ENCODE data around the gene TUBB4A.

TUBB4A gene

DNA sequence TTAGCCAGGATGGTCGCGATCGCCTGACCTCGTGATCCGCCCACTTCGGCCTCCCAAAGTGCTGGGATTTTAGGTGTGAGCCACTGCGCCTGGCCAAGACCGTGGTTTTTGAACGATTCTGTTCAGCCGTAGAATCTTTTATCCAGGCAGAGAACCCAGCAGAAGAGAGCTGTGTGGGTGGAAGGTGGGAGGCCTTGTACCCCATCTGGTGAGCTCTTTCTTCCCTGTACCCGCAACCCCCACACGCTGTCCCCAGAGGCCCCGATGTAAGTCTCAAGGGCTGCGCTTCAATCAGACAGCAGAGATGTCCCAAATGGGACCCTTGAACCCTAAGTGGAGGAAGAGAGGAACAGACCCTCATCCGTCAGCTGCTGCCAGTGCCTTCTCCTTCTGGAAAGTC lies 46.2 kb downstream of the TUBB4A start:
- no peaks in the 10 kb centered on the region for H3K27me3 Mint-ChIP-seq
- peaks cover 18% of the 10 kb centered on the region for H3K36me3 Mint-ChIP-seq (ENCODE audit: low read depth)
- H3K4me3 Mint-ChIP-seq: no peak overlapping the region
- H3K27ac Mint-ChIP-seq: no peak overlapping the region
- peaks cover 18% of the 10 kb centered on the region for H3K4me1 Mint-ChIP-seq
- peaks cover 12% of the 10 kb centered on the region for H3K9me3 Mint-ChIP-seq
- DNase-seq (no peak), ATAC-seq (no peak)

DNA sequence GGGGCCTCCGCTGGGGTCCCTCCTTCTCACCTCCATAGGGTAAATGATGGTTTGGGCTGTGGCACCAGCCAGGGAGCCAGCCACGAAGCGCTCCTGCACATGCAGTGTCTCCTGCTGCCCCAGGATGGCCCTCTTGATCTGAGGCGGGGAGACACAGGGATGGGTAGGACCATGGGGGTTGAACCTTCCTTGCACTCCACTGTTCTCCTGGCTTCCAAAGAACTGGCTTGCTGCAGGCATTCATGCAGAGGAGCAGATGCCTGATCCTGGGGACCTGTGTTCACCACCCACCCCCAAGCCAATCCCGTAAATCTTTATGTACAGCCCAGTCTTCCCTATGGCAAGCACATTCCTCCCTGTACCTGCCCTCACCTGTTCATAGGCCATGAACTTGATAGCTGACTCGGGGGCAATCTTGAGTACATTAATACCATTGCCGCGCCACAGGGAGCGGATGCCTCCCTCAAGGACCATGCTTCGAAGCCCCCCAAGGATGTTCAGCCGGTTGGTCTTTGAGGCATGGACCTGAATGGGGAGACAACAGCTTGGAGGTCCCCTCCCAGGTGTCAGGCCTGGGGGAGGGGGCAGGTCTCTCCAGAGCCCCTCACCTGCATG lies 48.1 kb downstream of the TUBB4A start:
- Mint-ChIP-seq H3K9me3 (peaks cover 12% of the 10 kb centered on the region), H3K36me3 (ENCODE audit: low read depth) (peaks cover 18% of the 10 kb centered on the region), H3K27me3 (no peaks in the 10 kb centered on the region), H3K4me1 (peaks cover 11% of the 10 kb centered on the region), H3K4me3 (no peak overlapping the region), H3K27ac (no peak overlapping the region)
- ATAC-seq (no peak), DNase-seq (no peak)

DNA sequence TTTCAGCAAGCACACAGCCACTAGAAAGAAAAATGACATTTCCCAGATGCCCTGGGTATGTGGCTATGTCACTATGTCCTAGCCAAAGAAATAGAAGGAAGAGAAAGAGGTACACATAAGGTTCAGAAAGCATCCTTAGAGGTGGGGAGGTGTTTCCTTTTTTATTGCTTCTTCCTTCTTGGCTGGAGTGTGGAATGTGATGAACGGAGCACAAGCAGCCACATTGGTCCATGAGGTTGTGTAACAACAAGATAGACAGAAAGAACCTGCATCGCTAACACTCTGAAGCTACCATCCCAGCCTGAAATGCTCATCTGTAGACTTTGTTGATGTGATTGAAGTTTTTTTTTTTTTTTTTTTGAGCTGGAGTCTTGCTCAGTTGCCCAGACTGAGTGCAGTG lies 49.2 kb downstream of the TUBB4A start:
- DNase-seq: no peak
- H3K36me3 Mint-ChIP-seq (ENCODE audit: low read depth): peaks cover 18% of the 10 kb centered on the region
- no peak for ATAC-seq
- H3K4me1 Mint-ChIP-seq: no peaks in the 10 kb centered on the region
- H3K27me3 Mint-ChIP-seq: no peaks in the 10 kb centered on the region
- H3K9me3 Mint-ChIP-seq: peaks cover 12% of the 10 kb centered on the region
- H3K4me3 Mint-ChIP-seq: no peak overlapping the region
- no peak overlapping the region for H3K27ac Mint-ChIP-seq

DNA sequence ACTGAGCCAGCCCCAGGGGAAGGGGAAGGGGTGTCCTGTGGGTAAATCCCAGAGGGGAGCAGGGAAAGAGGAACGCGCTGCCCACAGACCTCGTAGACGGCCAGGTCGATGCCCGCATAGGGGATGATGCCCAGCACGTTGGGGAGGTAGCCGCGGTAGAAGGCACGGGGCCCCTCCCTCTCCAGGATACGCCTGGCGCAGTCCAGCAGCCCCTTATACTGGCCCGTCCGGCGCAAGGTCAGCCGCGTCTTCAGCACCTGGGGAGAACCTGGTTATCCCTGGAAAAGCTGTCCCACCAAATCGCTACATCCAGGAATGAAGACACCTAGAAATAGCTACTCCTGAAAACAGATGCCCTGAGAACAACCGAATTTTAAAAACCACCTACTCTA lies 49.9 kb downstream of the TUBB4A start:
- DNase-seq (no peak), ATAC-seq (no peak)
- Mint-ChIP-seq H3K27ac (no peak overlapping the region), H3K27me3 (no peaks in the 10 kb centered on the region), H3K36me3 (ENCODE audit: low read depth) (peaks cover 18% of the 10 kb centered on the region), H3K4me3 (no peak overlapping the region), H3K9me3 (peaks cover 12% of the 10 kb centered on the region), H3K4me1 (no peaks in the 10 kb centered on the region)

DNA sequence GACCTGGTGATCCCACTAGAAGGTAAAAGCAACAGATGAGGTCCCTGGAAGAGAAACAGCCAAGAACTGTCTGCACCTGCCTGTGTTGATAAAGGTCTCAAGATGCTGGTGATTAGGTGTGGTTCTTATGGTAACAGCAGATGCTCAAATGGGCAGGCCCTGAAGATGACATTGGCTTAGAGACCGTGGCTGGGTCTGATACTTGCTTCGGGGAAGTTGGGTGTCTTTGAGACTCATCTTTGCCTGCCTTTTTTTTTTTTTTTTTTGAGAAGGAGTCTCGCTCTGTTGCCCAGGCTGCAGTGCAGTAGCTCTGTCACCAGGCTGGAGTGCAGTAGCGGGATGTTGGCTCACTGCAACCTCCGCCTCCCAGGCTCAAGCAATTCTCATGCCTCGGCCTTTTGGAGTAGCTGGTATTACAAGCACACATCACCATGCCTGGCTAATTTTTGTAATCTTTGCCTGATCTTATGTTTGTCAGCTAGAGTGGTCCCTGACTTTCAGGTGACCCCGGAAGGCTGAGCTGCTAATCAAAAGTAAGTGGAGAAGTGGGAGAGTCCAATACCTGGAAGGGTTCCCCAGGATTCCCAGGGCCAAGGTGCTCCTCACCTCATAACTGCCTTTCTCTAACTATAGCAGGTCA lies 50.4 kb downstream of the TUBB4A start:
- no peaks in the 10 kb centered on the region for H3K4me1 Mint-ChIP-seq
- H3K27ac Mint-ChIP-seq: no peak overlapping the region
- no peaks in the 10 kb centered on the region for H3K27me3 Mint-ChIP-seq
- DNase-seq (no peak), ATAC-seq (no peak)
- H3K9me3 Mint-ChIP-seq: peaks cover 12% of the 10 kb centered on the region
- H3K36me3 Mint-ChIP-seq (ENCODE audit: low read depth): peaks cover 18% of the 10 kb centered on the region
- no peak overlapping the region for H3K4me3 Mint-ChIP-seq

DNA sequence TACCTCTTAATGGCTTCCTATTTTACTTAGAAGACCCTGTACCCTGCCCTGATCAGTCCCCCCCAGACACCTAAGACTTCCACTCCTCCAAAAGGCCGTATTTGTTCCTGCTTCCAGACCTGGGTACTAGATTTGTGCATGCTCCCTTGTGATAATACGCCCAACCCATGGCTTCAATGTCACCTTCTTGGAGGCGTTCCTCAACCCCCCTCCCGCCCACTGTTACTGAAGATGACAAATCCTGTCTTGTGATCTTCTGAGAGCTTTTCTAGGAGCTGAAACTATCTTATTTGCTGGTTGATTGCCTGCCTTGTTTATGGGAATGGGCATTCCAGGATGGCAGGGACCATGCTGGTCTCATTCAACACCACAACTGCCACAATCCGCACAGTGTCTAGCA lies 51.9 kb downstream of the TUBB4A start:
- DNase-seq (no peak), ATAC-seq (no peak)
- Mint-ChIP-seq H3K27me3 (no peaks in the 10 kb centered on the region), H3K4me3 (no peak overlapping the region), H3K36me3 (ENCODE audit: low read depth) (peaks cover 15% of the 10 kb centered on the region), H3K9me3 (peaks cover 10% of the 10 kb centered on the region), H3K27ac (no peak overlapping the region), H3K4me1 (no peaks in the 10 kb centered on the region)

DNA sequence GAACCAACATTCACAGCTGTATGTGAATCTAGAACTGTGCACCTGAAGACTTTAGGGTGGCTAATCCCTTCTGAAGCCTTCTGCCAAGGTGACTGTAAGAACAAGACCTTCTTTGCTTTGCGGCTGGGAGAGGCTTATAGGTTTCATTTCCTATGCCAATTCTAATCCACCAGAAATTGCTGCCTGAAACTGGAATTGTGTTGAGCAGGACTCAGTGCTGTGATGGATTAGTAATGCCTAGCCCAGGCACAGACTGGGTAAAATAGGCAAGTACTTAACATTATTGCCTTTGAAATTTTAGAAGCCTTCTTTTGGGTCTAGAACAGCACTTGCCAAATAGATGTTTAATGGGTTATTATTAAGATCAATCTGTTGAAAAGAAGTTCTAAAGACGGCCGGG lies 54.1 kb downstream of the TUBB4A start:
- Mint-ChIP-seq H3K27ac (no peak overlapping the region), H3K27me3 (no peaks in the 10 kb centered on the region), H3K9me3 (no peaks in the 10 kb centered on the region), H3K4me3 (no peak overlapping the region), H3K36me3 (ENCODE audit: low read depth) (peaks cover 3% of the 10 kb centered on the region), H3K4me1 (no peaks in the 10 kb centered on the region)
- ATAC-seq (no peak), DNase-seq (no peak)

DNA sequence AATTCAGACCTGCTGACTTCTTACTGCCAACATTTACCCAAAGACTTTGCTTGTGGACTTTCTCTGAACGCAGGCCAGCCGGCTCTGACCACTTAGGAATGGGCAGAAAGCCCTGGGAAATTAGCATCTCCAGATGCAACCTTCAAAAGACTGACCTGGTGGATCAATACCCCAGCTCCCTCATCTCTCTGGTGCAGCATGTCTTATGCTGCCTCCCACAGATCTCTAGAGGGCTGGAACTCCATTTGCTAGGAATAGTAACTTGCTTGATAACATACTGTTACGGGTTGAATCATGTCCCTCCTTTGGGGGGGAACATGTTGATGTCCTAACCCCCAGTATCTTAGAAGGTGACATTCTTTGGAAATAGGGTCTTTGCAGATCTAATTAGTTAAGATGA lies 55.7 kb downstream of the TUBB4A start:
- ATAC-seq (no peak), DNase-seq (no peak)
- Mint-ChIP-seq H3K27ac (no peak overlapping the region), H3K4me3 (no peak overlapping the region), H3K36me3 (ENCODE audit: low read depth) (peaks cover 3% of the 10 kb centered on the region), H3K4me1 (no peaks in the 10 kb centered on the region), H3K9me3 (no peaks in the 10 kb centered on the region), H3K27me3 (no peaks in the 10 kb centered on the region)

Measured in activated naive CD8-positive, alpha-beta T cell treated with anti-CD3 and anti-CD28 coated beads, Interleukin-2, amount 50 U/mL, for 24 hours (primary cell).